Cardiac fibroblast (primary cell): ENCODE results near the gene SLC8A1.
A peak's percentile ranks its signal among the peaks of the same experiment; 100 is the strongest.

Experiments used
- DNase-seq, 2 donors: peaks; one replicate each; pipeline versions ENCODE4 v3.0.0 to v3.0.0-alpha.2; 2010; ENCODE audit warnings: low read depth in 2 of 2
- H3K4me3 ChIP-seq, 2 donors: replicated peaks in 1 of 2; 1 replicate in 1 of 2; 2 replicates in 1 of 2; pipeline ENCODE4 v1.5.1; 2011; ENCODE audit warnings: low read depth in 2 of 2, low read length in 2 of 2, mild to moderate bottlenecking in 2 of 2, moderate library complexity in 1 of 2
- CTCF ChIP-seq: IDR thresholded peaks from one replicate; pipeline ENCODE4 v1.5.1; 2011; ENCODE audit warnings: low read depth, mild to moderate bottlenecking, low read length, inconsistent platforms

The SLC8A1 gene

GRCh38 chr2:40451918-40452605, at the start of gene SLC8A1:
Gene SLC8A1, minus strand, starts transcription at chr2:40452090.
- TF ChIP-seq CTCF = no peak
- DNase-seq = peak; percentile 52 to 58
- H3K4me3 ChIP-seq = peak within 1 kb of the TSS; percentile 66 to 71

GRCh38 chr2:40499437-40499836, 47.5 kb upstream of the SLC8A1 start:
- no peak for TF ChIP-seq CTCF
- DNase-seq = no peak
- H3K4me3 ChIP-seq = no peak overlapping the region

GRCh38 chr2:40497251-40497859, 45.5 kb upstream of the SLC8A1 start:
- DNase-seq = peak in 1 of 2 donors; percentile 47
- TF ChIP-seq CTCF = peak; percentile 28
- no peak overlapping the region for H3K4me3 ChIP-seq

GRCh38 chr2:40489678-40489960, 37.7 kb upstream of the SLC8A1 start:
- TF ChIP-seq CTCF = no peak
- no peak for DNase-seq
- H3K4me3 ChIP-seq = peak overlapping the region; percentile 9 to 56

- peak; percentile 56 to 73 for DNase-seq
- H3K4me3 ChIP-seq = peak overlapping the region; percentile 9 to 56
- TF ChIP-seq CTCF = no peak
Observed at GRCh38 chr2:40488927-40489677, 37.2 kb upstream of the SLC8A1 start.

GRCh38 chr2:40488101-40488601, 36.3 kb upstream of the SLC8A1 start:
- peak; percentile 54 for TF ChIP-seq CTCF
- H3K4me3 ChIP-seq = peak overlapping the region in 1 of 2 donors; percentile 2
- peak; percentile 74 to 75 for DNase-seq
